Gastrocnemius medialis (tissue), 4 donors: ENCODE data around the gene BEX3.

Source experiments
- CTCF ChIP-seq, 5 experiments: fragments of 450-650 bp in 3 of 5; fragments of 200-600 bp in 2 of 5; sonication (generic) in 2 of 5; IDR thresholded peaks in 4 of 5; conservative IDR thresholded peaks in 1 of 5; 1 replicate in 4 of 5; 2 replicates in 1 of 5; pipeline ENCODE4 v1.5.1; 2016 to 2019; ENCODE audit warnings: antibody characterized with exemption in 5 of 5, mild to moderate bottlenecking in 3 of 5, moderate library complexity in 3 of 5
- POLR2A ChIP-seq, 2 donors: fragments of 450-650 bp; IDR thresholded peaks; one replicate each; pipeline ENCODE4 v1.6.1; 2017; ENCODE audit warnings: antibody characterized with exemption in 2 of 2, mild to moderate bottlenecking in 2 of 2, moderate library complexity in 2 of 2

GRCh38 chrX:103399744-103400143, 23.4 kb downstream of the BEX3 start:
- TF ChIP-seq CTCF (IDR thresholded peaks at IDR 0.05 in 4 of 5, conservative IDR thresholded peaks at IDR 0.05 in 1 of 5) (no peak), POLR2A (IDR thresholded peaks at IDR 0.05) (no peak)
